GM06990 (cell line): ENCODE data around the gene AP2B1.
"Not testable (repeated sequence)": the region's sequence is repeated elsewhere in the genome, so short reads cannot be mapped to it uniquely, and the experiment has no call there.

Source experiments
- DNase-seq: peaks from one replicate; pipeline ENCODE4 v3.0.0-alpha.2; 2011; ENCODE audit not compliant: insufficient read length; ENCODE audit errors: extremely low read depth
- H3K27me3 ChIP-seq: replicated peaks from 2 replicates; pipeline ENCODE4 v1.6.0; 2011; ENCODE audit warnings: low read length; ENCODE audit not compliant: control insufficient read depth, insufficient read depth
- H3K36me3 ChIP-seq: 2 replicates; pipeline ENCODE4 v1.5.1; 2011; ENCODE audit warnings: low read length; ENCODE audit not compliant: control insufficient read depth, insufficient read depth
- H3K4me3 ChIP-seq: replicated peaks from 2 replicates; pipeline ENCODE4 v1.5.1; 2011; ENCODE audit warnings: low read depth, mild to moderate bottlenecking, control low read depth, low read length
- CTCF ChIP-seq: IDR thresholded peaks from 2 replicates; pipeline ENCODE4 v1.5.1; 2011; ENCODE audit warnings: low read length, control low read depth, mild to moderate bottlenecking, inconsistent platforms; ENCODE audit not compliant: insufficient read depth, poor library complexity, severe bottlenecking

The AP2B1 gene

DNA sequence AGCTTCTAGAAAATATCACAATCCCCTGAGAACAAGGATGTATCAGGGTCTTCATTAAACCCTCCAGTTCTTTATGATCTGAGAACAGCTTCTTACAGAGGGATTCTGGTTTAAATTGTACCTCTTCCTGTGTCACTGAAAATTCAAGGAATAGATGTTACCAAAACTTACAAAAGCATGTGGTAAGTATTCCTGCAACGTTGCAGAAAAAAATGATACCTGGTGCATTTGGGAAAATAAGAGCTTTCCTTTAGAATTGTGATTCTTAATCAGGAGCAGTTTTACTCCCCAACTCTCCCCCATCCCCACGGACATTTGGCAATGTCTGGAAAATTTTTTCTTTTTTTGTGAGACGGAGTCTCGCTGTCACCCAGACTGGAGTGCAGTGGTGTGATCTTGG is 33.8 kb upstream of the AP2B1 start:
- no peaks in the 10 kb centered on the region for H3K27me3 ChIP-seq
- no peaks in the 10 kb centered on the region for H3K36me3 ChIP-seq

DNA sequence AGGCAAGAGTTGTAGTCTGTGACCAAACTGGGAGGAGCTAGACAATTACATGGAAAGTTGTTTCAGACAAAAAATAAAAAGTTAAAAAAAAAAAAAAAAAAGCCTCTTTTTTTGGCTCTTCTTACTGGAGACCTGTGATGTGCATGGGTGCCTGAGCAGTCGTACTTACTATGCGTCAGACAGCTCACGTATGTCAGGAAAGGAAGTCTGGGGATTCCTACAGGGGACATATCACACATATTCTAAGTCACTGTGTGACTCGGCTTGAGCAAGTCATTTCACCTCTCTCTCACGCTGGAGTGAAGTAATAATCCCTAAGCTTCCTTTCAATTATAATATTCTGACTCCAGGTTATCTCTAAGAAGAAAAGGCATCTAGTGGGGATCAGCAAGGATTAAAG is 32.5 kb upstream of the AP2B1 start:
- Histone ChIP-seq H3K27me3 (no peaks in the 10 kb centered on the region), H3K4me3 (no peak overlapping the region), H3K36me3 (no peaks in the 10 kb centered on the region)
- DNase-seq = no peak
- no peak for TF ChIP-seq CTCF

More for the DNA sequence above, 33.8 kb upstream of the AP2B1 start:
- no peak overlapping the region for H3K4me3 ChIP-seq
- DNase-seq = no peak
- no peak for TF ChIP-seq CTCF

DNA sequence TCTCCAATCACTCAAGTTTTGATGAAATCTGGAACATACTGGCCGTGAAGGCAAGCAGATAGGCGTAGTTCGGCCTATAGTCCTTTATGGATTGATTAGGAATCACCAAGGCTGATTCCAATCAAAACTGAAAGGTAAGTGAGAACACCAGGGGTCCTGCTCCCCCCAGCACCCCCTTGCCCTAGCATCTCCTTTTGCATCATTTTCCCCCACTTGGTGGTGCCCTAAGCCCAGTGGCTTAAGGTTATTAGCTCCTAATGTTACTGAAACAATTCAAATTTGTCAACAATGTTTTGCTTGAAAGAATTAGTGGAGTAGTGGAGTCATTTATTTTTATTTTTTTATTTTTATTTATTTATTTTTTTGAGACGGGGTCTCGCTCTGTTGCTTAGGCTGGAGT is 31.4 kb upstream of the AP2B1 start:
- H3K36me3 ChIP-seq = no peaks in the 10 kb centered on the region
- no peak for DNase-seq
- no peaks in the 10 kb centered on the region for H3K27me3 ChIP-seq
- no peak overlapping the region for H3K4me3 ChIP-seq
- no peak for TF ChIP-seq CTCF

GRCh38 chr17:35557353-35557752 is 29.8 kb upstream of the AP2B1 start:
- no peak for DNase-seq
- no peak for TF ChIP-seq CTCF
- H3K36me3 ChIP-seq = no peaks in the 10 kb centered on the region
- no peak overlapping the region for H3K4me3 ChIP-seq
- H3K27me3 ChIP-seq = no peaks in the 10 kb centered on the region

- H3K27me3 ChIP-seq = no peaks in the 10 kb centered on the region
- DNase-seq = no peak
- no peak overlapping the region for H3K4me3 ChIP-seq
- TF ChIP-seq CTCF = no peak
- H3K36me3 ChIP-seq = no peaks in the 10 kb centered on the region
Observed at GRCh38 chr17:35559495-35560210, 27.5 kb upstream of the AP2B1 start.

GRCh38 chr17:35560703-35561102 is 26.4 kb upstream of the AP2B1 start, which contains the start of gene SLFN14:
Gene SLFN14 (minus strand): TSS chr17:35560819. CDS start chr17:35558062, 2,757 bp downstream.
- H3K4me3 ChIP-seq = no peak within 1 kb of the TSS
- H3K27me3 ChIP-seq = no peaks in the 10 kb centered on the region
- no peaks in the 10 kb centered on the region for H3K36me3 ChIP-seq
- no peak for DNase-seq
- TF ChIP-seq CTCF = no peak

- not testable (repeated sequence) for H3K27me3 ChIP-seq, H3K36me3 ChIP-seq, DNase-seq, H3K4me3 ChIP-seq
Observed at GRCh38 chr17:35563181-35563580, 23.9 kb upstream of the AP2B1 start.
